Mammary epithelial cell (primary cell): Measurements from ENCODE around the gene NBEA.

Experiments
- CTCF ChIP-seq, 2 donors: IDR thresholded peaks in 1 of 2; conservative IDR thresholded peaks in 1 of 2; 2 replicates each; pipeline ENCODE4 v1.5.1; 2011 to 2012; ENCODE audit warnings: inconsistent platforms in 2 of 2, low read length in 2 of 2, mild to moderate bottlenecking in 2 of 2, control low read depth in 1 of 2, low read depth in 1 of 2; ENCODE audit not compliant: insufficient read depth in 1 of 2; ENCODE audit errors: extremely low read depth in 1 of 2
- EZH2 ChIP-seq: IDR thresholded peaks from 2 replicates; pipeline ENCODE4 v1.6.1; 2012; ENCODE audit warnings: low read length, inconsistent platforms, borderline replicate concordance

- TF ChIP-seq CTCF (conservative IDR thresholded peaks at IDR 0.05 in 1 of 2, IDR thresholded peaks at IDR 0.05 in 1 of 2; ENCODE audit: extremely low read depth in 1 of 2, insufficient read depth in 1 of 2, low read depth in 1 of 2, low read length in 2 of 2) (no peak), EZH2 (no peak)
Measured at GRCh38 chr13:35219021-35219420, 277.0 kb downstream of the NBEA start.
